GM23338 (cell line): ENCODE data around the gene POP4.

Experiments used
- CTCF ChIP-seq, 2 experiments: fragments of 200-600 bp in 1 of 2; sonication (generic) in 1 of 2; conservative IDR thresholded peaks; 2 replicates each; pipeline versions ENCODE4 v1.5.1 to v1.6.1; 2016 to 2017; ENCODE audit warnings: antibody characterized with exemption in 2 of 2, low read depth in 2 of 2, mild to moderate bottlenecking in 2 of 2, moderate library complexity in 1 of 2
- EZH2 ChIP-seq: fragments of 200-600 bp; sonication (generic); IDR thresholded peaks from one replicate; pipeline ENCODE4 v1.8.0; 2017; ENCODE audit warnings: antibody characterized with exemption, mild to moderate bottlenecking, low read depth; ENCODE audit not compliant: unreplicated experiment
- POLR2AphosphoS5 ChIP-seq: IDR thresholded peaks from 2 replicates; pipeline ENCODE4 v1.6.1; 2016; ENCODE audit warnings: antibody characterized with exemption, low read depth
- REST ChIP-seq: IDR thresholded peaks from one replicate; pipeline ENCODE4 v1.6.1; 2018; ENCODE audit warnings: antibody characterized with exemption; ENCODE audit not compliant: unreplicated experiment

- TF ChIP-seq CTCF (conservative IDR thresholded peaks at IDR 0.05; ENCODE audit: low read depth in 2 of 2) (no peak), POLR2AphosphoS5 (no peak), REST (no peak), EZH2 (no peak)
Measured at GRCh38 chr19:29645911-29646310, 39.8 kb downstream of the POP4 start.
